Esophagus muscularis mucosa (tissue), 4 donors: Measurements from ENCODE around the gene NPEPL1.

Source experiments
- EP300 ChIP-seq: sonication (generic); formaldehyde crosslinking; IDR thresholded peaks from one replicate; pipeline ENCODE4 v1.6.1; 2017; ENCODE audit warnings: antibody characterized with exemption
- POLR2A ChIP-seq: fragments of 450-650 bp; IDR thresholded peaks from one replicate; pipeline ENCODE4 v1.6.1; 2017; ENCODE audit warnings: antibody characterized with exemption, moderate library complexity, mild to moderate bottlenecking, low read depth
- POLR2AphosphoS5 ChIP-seq, 2 donors: sonication (generic); formaldehyde crosslinking; IDR thresholded peaks; one replicate each; pipeline ENCODE4 v1.6.1; 2017; ENCODE audit warnings: antibody characterized with exemption in 2 of 2
- TF ChIP-seq, protein P1 (sequence below), 3 experiments: fragments of 200-600 bp in 2 of 3; fragments of 450-650 bp in 1 of 3; sonication (generic) in 2 of 3; IDR thresholded peaks; one replicate each; pipeline ENCODE4 v1.5.1; 2017 to 2019; ENCODE audit warnings: antibody characterized with exemption in 3 of 3, mild to moderate bottlenecking in 2 of 3, moderate library complexity in 1 of 3

DNA sequence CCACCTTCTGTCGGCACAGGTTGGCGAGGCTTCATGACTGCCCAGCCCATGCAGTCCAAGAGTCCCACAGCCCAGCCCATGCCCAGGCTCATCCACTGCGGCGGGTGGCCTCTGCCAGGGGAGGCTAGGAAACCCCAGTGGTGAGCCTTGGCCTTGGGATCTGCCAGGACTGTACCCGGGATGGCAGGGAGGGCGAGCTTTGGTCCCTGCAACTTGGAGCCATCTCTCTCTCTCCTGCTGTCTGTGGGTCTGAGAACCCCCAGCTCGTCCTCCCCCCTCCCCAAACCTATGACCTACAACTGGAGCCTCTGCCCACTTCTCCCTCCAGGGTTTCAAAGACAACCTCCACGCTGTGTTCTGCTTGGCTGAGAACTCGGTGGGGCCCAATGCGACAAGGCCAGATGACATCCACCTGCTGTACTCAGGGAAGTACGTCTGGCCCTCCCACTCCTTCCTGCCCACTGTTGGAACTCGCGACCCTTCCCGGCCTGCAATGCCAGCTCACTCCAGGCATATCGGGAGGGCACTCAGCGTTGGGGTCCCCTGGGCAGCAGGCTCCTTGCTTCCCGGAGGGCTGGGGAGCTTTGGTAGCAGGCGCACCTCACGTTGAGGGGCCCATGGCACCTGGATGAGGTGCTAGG lies 19.7 kb downstream of the NPEPL1 start:
- TF ChIP-seq, protein P1, sequence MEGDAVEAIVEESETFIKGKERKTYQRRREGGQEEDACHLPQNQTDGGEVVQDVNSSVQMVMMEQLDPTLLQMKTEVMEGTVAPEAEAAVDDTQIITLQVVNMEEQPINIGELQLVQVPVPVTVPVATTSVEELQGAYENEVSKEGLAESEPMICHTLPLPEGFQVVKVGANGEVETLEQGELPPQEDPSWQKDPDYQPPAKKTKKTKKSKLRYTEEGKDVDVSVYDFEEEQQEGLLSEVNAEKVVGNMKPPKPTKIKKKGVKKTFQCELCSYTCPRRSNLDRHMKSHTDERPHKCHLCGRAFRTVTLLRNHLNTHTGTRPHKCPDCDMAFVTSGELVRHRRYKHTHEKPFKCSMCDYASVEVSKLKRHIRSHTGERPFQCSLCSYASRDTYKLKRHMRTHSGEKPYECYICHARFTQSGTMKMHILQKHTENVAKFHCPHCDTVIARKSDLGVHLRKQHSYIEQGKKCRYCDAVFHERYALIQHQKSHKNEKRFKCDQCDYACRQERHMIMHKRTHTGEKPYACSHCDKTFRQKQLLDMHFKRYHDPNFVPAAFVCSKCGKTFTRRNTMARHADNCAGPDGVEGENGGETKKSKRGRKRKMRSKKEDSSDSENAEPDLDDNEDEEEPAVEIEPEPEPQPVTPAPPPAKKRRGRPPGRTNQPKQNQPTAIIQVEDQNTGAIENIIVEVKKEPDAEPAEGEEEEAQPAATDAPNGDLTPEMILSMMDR (IDR thresholded peaks at IDR 0.05) = no peak
- TF ChIP-seq POLR2A (no peak), POLR2AphosphoS5 (IDR thresholded peaks at IDR 0.05) (no peak), EP300 (no peak)
